Measurements from ENCODE around the gene NCK2.

The NCK2 gene

DNA sequence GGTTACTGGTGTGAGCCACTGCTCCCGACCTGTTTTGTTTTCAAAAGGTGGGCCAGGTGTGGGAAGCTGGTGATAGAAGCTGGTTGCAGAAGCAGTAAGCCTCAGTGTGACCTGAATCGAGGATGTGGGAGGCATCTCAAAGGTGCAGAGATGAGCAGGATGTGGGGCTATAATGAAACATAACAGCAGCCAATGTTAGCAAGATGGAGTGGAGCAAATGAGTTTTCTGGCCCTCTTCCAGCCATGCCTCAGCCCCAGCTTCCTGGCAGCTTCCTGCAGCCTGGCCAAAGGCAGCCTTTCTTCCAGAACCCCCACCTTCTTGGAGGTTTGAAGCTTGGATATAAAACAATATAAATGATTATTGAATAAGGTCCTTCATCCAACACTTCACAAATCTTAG lies 184.8 kb downstream of the NCK2 start:
- H3K4me3 ChIP-seq (ENCODE audit: control insufficient read depth, low read depth, low read length), result no peak overlapping the region
- DNase-seq (ENCODE audit: low read depth), result no peak
- TF ChIP-seq, protein P1, sequence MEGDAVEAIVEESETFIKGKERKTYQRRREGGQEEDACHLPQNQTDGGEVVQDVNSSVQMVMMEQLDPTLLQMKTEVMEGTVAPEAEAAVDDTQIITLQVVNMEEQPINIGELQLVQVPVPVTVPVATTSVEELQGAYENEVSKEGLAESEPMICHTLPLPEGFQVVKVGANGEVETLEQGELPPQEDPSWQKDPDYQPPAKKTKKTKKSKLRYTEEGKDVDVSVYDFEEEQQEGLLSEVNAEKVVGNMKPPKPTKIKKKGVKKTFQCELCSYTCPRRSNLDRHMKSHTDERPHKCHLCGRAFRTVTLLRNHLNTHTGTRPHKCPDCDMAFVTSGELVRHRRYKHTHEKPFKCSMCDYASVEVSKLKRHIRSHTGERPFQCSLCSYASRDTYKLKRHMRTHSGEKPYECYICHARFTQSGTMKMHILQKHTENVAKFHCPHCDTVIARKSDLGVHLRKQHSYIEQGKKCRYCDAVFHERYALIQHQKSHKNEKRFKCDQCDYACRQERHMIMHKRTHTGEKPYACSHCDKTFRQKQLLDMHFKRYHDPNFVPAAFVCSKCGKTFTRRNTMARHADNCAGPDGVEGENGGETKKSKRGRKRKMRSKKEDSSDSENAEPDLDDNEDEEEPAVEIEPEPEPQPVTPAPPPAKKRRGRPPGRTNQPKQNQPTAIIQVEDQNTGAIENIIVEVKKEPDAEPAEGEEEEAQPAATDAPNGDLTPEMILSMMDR (IDR thresholded peaks at IDR 0.05; ENCODE audit: control insufficient read depth, insufficient read depth, low read depth, low read length, missing control alignments), result no peak

DNA sequence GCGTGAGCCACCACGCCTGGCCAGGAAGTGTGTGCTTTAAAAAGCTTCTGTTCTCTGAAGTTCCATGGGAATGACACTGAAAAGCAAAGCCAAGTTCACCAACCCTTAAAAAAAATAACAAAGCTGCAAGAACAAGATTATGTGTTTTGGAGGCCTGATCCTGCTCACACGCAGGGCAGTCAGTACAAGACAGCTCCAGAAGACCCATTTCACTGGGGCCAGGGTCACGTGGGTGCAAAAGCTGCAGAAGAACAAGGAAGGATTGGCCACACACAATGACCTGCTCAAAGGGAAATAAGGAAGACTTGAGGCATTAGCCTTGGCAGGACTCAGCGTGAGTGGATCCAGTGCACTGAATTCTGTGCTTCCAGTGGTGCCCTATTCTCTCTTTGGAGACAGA lies 187.9 kb downstream of the NCK2 start:
- H3K4me3 ChIP-seq (ENCODE audit: control insufficient read depth, low read depth, low read length), result no peak overlapping the region
- TF ChIP-seq, protein P1 (IDR thresholded peaks at IDR 0.05; ENCODE audit: control insufficient read depth, insufficient read depth, low read depth, low read length, missing control alignments), result no peak
- no peak for DNase-seq (ENCODE audit: low read depth)

DNA sequence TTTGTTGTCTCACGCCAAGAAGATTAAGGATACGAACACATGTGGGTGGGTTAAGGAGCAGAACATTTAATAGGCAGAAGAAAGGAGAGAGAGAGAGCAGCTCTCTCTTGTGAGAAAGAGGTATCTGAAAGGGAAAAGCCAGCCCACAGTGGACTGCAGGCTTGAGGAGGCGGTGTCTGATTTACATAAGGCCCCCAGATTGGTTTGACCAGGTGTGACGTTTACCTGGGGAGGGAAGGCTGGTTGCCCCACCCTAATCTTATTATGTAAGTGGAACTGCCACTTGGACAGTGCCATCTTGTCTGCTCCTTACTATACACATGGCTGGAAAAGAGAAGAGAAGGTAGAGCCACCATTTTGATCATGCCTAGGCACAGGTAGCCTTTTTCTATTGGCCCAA lies 189.2 kb downstream of the NCK2 start:
- TF ChIP-seq, protein P1 (IDR thresholded peaks at IDR 0.05; ENCODE audit: control insufficient read depth, insufficient read depth, low read depth, low read length, missing control alignments), result no peak

DNA sequence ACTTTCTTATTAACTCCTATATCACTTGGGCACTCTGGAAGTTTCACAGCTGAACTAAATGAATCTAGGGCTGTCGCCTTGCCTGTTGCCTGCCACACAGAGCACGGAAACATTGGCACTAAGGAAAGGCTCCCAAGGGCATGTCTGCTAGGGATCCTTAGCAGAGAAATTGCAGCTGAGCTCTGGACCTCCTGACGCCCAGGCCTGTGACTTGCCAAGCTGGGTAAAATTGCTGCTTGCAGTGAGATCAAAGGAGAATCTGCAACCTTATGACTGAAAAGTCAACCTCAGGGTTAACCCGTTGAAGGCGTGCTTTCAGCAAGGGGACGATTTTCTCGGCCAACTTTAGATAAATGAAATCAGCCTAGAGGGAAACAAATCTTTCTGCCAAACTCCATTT lies 189.8 kb downstream of the NCK2 start:
- TF ChIP-seq, protein P1 (IDR thresholded peaks at IDR 0.05; ENCODE audit: control insufficient read depth, insufficient read depth, low read depth, low read length, missing control alignments), result no peak
- H3K4me3 ChIP-seq (ENCODE audit: control insufficient read depth, low read depth, low read length), result no peak overlapping the region
- DNase-seq (ENCODE audit: low read depth), result no peak

More for the DNA sequence above, 189.2 kb downstream of the NCK2 start:
- no peak overlapping the region for H3K4me3 ChIP-seq (ENCODE audit: control insufficient read depth, low read depth, low read length)
- DNase-seq (ENCODE audit: low read depth), result no peak

DNA sequence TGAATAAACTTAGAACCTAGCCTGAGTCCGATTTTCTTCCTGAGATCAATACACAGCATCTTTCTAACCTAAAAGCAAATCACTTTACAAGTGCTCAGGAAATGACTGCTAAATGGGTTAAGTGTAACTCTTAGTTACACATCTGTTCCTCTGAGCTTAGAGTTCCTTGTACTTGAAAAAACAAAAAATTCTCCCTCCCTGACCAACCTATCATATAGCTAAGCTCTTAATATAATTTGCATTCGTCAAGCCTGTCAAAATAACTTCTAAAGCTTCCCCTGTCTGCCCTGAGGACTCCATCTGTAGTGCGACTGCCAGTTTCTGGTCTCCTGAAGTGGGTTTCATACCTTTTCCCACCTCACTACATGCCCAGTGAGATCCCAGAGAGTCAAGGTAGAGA lies 190.4 kb downstream of the NCK2 start:
- TF ChIP-seq, protein P1 (IDR thresholded peaks at IDR 0.05; ENCODE audit: control insufficient read depth, insufficient read depth, low read depth, low read length, missing control alignments), result no peak
- no peak overlapping the region for H3K4me3 ChIP-seq (ENCODE audit: control insufficient read depth, low read depth, low read length)
- no peak for DNase-seq (ENCODE audit: low read depth)

DNA sequence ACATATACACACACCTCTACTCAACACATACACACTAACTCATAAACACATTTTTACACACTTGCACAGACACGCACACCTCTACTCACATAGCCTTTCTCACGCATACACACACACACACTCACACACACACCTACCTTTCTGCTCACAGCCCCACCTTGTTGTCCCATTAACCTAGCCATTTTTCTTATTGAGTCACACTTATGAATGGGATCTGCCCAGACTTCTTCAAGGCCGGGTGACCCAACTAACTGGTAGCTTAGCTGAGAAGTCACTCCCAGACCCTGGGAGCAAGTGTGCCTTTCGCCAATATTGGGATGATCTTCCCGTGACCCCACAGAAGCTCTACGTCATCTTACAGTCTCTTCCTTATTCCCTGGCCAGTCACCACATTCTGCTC lies 192.2 kb downstream of the NCK2 start:
- DNase-seq (ENCODE audit: low read depth), result no peak

More for the DNA sequence above, 192.2 kb downstream of the NCK2 start:
- TF ChIP-seq, protein P1 (IDR thresholded peaks at IDR 0.05; ENCODE audit: control insufficient read depth, insufficient read depth, low read depth, low read length, missing control alignments), result no peak
- no peak overlapping the region for H3K4me3 ChIP-seq (ENCODE audit: control insufficient read depth, low read depth, low read length)
